Loucy (cell line): ENCODE measurements around the gene EDN1.

Experiments
- H2AFZ ChIP-seq: fragments of 200-600 bp; sonication (generic); 2 replicates; pipeline ENCODE4 v1.6.0; 2016; ENCODE audit warnings: antibody characterized with exemption, mild to moderate bottlenecking, low read length, moderate library complexity
- H3F3A ChIP-seq: fragments of 200-600 bp; 2 replicates; pipeline ENCODE4 v1.6.0; 2016; ENCODE audit warnings: antibody characterized with exemption, low read depth, mild to moderate bottlenecking
- H3K27me3 ChIP-seq: fragments of 200-600 bp; sonication (generic); 2 replicates; pipeline ENCODE4 v1.6.1; 2014; ENCODE audit warnings: low read length, mild to moderate bottlenecking; ENCODE audit not compliant: insufficient read depth, poor library complexity, severe bottlenecking
- H3K36me3 ChIP-seq: fragments of 200-600 bp; sonication (generic); 2 replicates; pipeline ENCODE4 v1.6.1; 2016; ENCODE audit warnings: low read length; ENCODE audit not compliant: insufficient read depth
- H3K4me1 ChIP-seq: fragments of 200-600 bp; sonication (generic); 2 replicates; pipeline ENCODE4 v1.5.1; 2014; ENCODE audit warnings: low read length, mild to moderate bottlenecking; ENCODE audit not compliant: insufficient read depth, poor library complexity, severe bottlenecking
- H3K4me2 ChIP-seq: fragments of 200-600 bp; sonication (generic); 2 replicates; pipeline ENCODE4 v1.6.0; 2014; ENCODE audit warnings: antibody characterized with exemption, low read length, low read depth, mild to moderate bottlenecking; ENCODE audit not compliant: poor library complexity, severe bottlenecking
- H3K4me3 ChIP-seq: fragments of 200-600 bp; sonication (generic); 2 replicates; pipeline ENCODE4 v1.5.1; 2014; ENCODE audit warnings: low read length, mild to moderate bottlenecking, mixed read lengths; ENCODE audit not compliant: poor library complexity, severe bottlenecking
- H3K79me2 ChIP-seq: fragments of 200-600 bp; sonication (generic); 2 replicates; pipeline ENCODE4 v1.6.1; 2014; ENCODE audit warnings: low read length; ENCODE audit not compliant: insufficient read depth
- H3K9ac ChIP-seq: fragments of 200-600 bp; sonication (generic); 2 replicates; pipeline ENCODE4 v1.6.0; 2014; ENCODE audit warnings: mild to moderate bottlenecking, low read depth, low read length, moderate library complexity; ENCODE audit not compliant: poor library complexity, severe bottlenecking
- H3K9me2 ChIP-seq: fragments of 200-600 bp; sonication (generic); replicated peaks from 2 replicates; pipeline ENCODE4 v1.6.1; 2016; ENCODE audit warnings: low read depth, low read length, mixed read lengths
- H3K9me3 ChIP-seq: fragments of 200-600 bp; sonication (generic); 2 replicates; pipeline ENCODE4 v1.6.1; 2014; ENCODE audit warnings: mild to moderate bottlenecking, antibody characterized with exemption, low read length, low read depth; ENCODE audit not compliant: insufficient read depth
- H4K20me1 ChIP-seq: fragments of 200-600 bp; sonication (generic); 2 replicates; pipeline ENCODE4 v1.6.0; 2014; ENCODE audit warnings: antibody characterized with exemption, low read length, mild to moderate bottlenecking; ENCODE audit not compliant: insufficient read depth, poor library complexity, severe bottlenecking
- CTCF ChIP-seq: fragments of 200-600 bp; sonication (generic); conservative IDR thresholded peaks from 2 replicates; pipeline ENCODE4 v1.5.1; 2014; ENCODE audit warnings: mild to moderate bottlenecking, antibody characterized with exemption, low read length
- EZH2phosphoT487 ChIP-seq: fragments of 200-600 bp; IDR thresholded peaks from 2 replicates; pipeline ENCODE4 v1.6.1; 2018; ENCODE audit warnings: antibody characterized with exemption, mild to moderate bottlenecking, moderate library complexity, borderline replicate concordance

The EDN1 gene

DNA sequence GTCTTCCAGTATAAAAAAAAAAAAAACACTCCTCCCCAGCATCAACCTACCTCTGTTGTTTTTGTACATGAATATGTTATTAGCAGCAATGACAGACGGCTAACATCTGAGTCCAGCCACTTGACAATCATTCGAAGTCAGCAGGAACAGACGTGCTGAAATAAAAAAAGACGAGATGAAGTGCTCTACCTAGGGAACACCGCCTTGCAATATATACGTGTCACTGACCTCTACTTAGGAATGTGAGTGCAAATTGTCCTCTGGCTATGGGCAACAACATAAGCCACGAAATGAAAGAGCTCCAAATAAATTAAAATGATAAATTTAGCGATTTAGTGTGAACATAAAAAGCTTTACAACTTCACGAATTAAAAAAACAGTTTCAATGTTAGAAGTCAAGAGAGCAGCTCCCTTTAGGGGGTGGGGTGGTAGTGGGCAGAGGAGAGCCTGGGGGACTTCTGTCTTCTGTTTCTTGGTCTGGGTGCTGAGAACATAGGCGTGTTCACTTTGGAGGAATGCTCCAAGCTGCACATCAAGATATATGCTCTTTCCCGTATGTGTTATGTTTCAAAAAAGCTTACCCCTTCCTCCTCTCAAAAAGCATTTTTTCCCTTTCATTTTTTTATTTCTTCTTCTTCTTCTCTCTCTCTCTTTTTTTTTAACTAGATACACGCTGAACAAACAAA, 23.3 kb downstream of the EDN1 start:
- Histone ChIP-seq H3K9me2 (no peaks in the 10 kb centered on the region), H3K9me3 (no peaks in the 10 kb centered on the region), H3K4me2 (no peak overlapping the region), H3K4me3 (no peak overlapping the region), H3K36me3 (no peaks in the 10 kb centered on the region), H2AFZ (no peak overlapping the region), H4K20me1 (no peaks in the 10 kb centered on the region), H3K9ac (no peak overlapping the region), H3K79me2 (no peaks in the 10 kb centered on the region), H3K27me3 (no peaks in the 10 kb centered on the region), H3K4me1 (no peaks in the 10 kb centered on the region), H3F3A (no peaks in the 10 kb centered on the region)
- TF ChIP-seq CTCF (no peak), EZH2phosphoT487 (no peak)

- H4K20me1 ChIP-seq: no peaks in the 10 kb centered on the region
- H3F3A ChIP-seq: no peaks in the 10 kb centered on the region
- no peak overlapping the region for H3K9ac ChIP-seq
- no peak overlapping the region for H3K4me2 ChIP-seq
- no peak overlapping the region for H2AFZ ChIP-seq
- no peaks in the 10 kb centered on the region for H3K9me2 ChIP-seq
- no peaks in the 10 kb centered on the region for H3K36me3 ChIP-seq
- H3K79me2 ChIP-seq: no peaks in the 10 kb centered on the region
- H3K27me3 ChIP-seq: no peaks in the 10 kb centered on the region
- 0 out of 2 replicates have a peak, but pooled peaks cover 4% of the 10 kb centered on the region for H3K9me3 ChIP-seq
- H3K4me1 ChIP-seq: no peaks in the 10 kb centered on the region
- TF ChIP-seq CTCF: no peak
- no peak for TF ChIP-seq EZH2phosphoT487
- no peak overlapping the region for H3K4me3 ChIP-seq
Measured at GRCh38 chr6:12313992-12314589, 23.9 kb downstream of the EDN1 start.

- Histone ChIP-seq H3K36me3 (no peaks in the 10 kb centered on the region), H3K27me3 (no peaks in the 10 kb centered on the region), H3K4me3 (no peak overlapping the region), H4K20me1 (no peaks in the 10 kb centered on the region), H3K9ac (no peak overlapping the region), H3K9me2 (no peaks in the 10 kb centered on the region), H3K4me1 (no peaks in the 10 kb centered on the region), H3K4me2 (no peak overlapping the region), H3K79me2 (no peaks in the 10 kb centered on the region), H2AFZ (no peak overlapping the region), H3F3A (no peaks in the 10 kb centered on the region), H3K9me3 (0 out of 2 replicates have a peak, but pooled peaks cover 9% of the 10 kb centered on the region)
- no peak for TF ChIP-seq CTCF
- TF ChIP-seq EZH2phosphoT487: no peak
Measured at GRCh38 chr6:12314751-12315150, 24.6 kb downstream of the EDN1 start.
